IMR-90 (cell line): ENCODE results near the gene XRCC5. TPM values are rescaled to one million over a fixed set of nuclear protein-coding genes. Genes with fewer than 3 reads are reported as not detected.
"Not testable (repeated sequence)": the region's sequence is repeated elsewhere in the genome, so short reads cannot be mapped to it uniquely, and the experiment has no call there.

Experiments
- ATAC-seq: fragments of 200-7000 bp; cut with Tn5 transposase; 2 replicates; pipeline ENCODE4 v1.9.1; 2020; ENCODE audit warnings: low read depth, mild to moderate bottlenecking, moderate library complexity
- BruUV-seq: library from RNA; stranded (reverse); fragments of 400-500 nt; replicated peaks from 2 replicates; lab custom pipeline; 2021; lab: Mats Ljungman, UMichigan
- CTCF ChIA-PET: fragments of 300-600 bp; formaldehyde crosslinking; extraction: SDS; loops from one replicate; lab custom pipeline; 2021; ENCODE audit warnings: antibody characterized with exemption; lab: Yijun Ruan, JAX
- POLR2A ChIA-PET: fragments of 300-600 bp; sonication (Branson Sonifier 250); formaldehyde crosslinking; loops from one replicate; lab custom pipeline; 2022; ENCODE audit warnings: antibody characterized with exemption; ENCODE audit not compliant: unreplicated experiment; lab: Charles Lee
- DNase-seq: peaks from one replicate; pipeline ENCODE4 v3.0.0; 2013
- H2AFZ ChIP-seq: replicated peaks from 2 replicates; pipeline ENCODE3; 2013; ENCODE audit warnings: low read length, mild to moderate bottlenecking; ENCODE audit not compliant: poor library complexity
- H2AK5ac ChIP-seq: 2 replicates; pipeline ENCODE4 v1.6.1; 2013; ENCODE audit warnings: low read depth, low read length, inconsistent platforms
- H2AK9ac ChIP-seq: replicated peaks from 2 replicates; pipeline ENCODE3; 2013; ENCODE audit warnings: mild to moderate bottlenecking, low read depth, low read length, moderate library complexity; ENCODE audit not compliant: poor library complexity
- H2BK120ac ChIP-seq: 2 replicates; pipeline ENCODE4 v1.6.1; 2013; ENCODE audit warnings: low read depth, low read length, inconsistent platforms
- H2BK15ac ChIP-seq: 3 replicates; pipeline ENCODE4 v1.6.1; 2013; ENCODE audit warnings: low read depth, low read length, inconsistent platforms
- H2BK20ac ChIP-seq: 2 replicates; pipeline ENCODE4 v1.6.1; 2013; ENCODE audit warnings: low read depth, mild to moderate bottlenecking, inconsistent platforms, low read length, moderate library complexity
- H2BK5ac ChIP-seq: 2 replicates; pipeline ENCODE4 v1.6.1; 2013; ENCODE audit warnings: mild to moderate bottlenecking, low read depth, low read length, inconsistent platforms; ENCODE audit not compliant: poor library complexity, severe bottlenecking
- H3K14ac ChIP-seq: replicated peaks from 2 replicates; pipeline ENCODE4 v1.6.1; 2013; ENCODE audit warnings: low read depth, low read length, inconsistent platforms
- H3K18ac ChIP-seq: 2 replicates; pipeline ENCODE4 v1.6.1; 2013; ENCODE audit warnings: low read depth, low read length, control low read depth
- H3K23ac ChIP-seq: 2 replicates; pipeline ENCODE4 v1.6.1; 2013; ENCODE audit warnings: low read depth, low read length, inconsistent platforms
- H3K27ac ChIP-seq: 2 replicates; pipeline ENCODE4 v1.5.1; 2013; ENCODE audit warnings: mild to moderate bottlenecking, control low read depth, low read length; ENCODE audit not compliant: insufficient read depth
- H3K27me3 ChIP-seq: 2 replicates; pipeline ENCODE4 v1.6.1; 2013; ENCODE audit warnings: low read length; ENCODE audit not compliant: control insufficient read depth, insufficient read depth
- H3K36me3 ChIP-seq: 2 replicates; pipeline ENCODE4 v1.6.1; 2013; ENCODE audit warnings: low read length, mixed read lengths; ENCODE audit not compliant: control insufficient read depth, insufficient read depth
- H3K4ac ChIP-seq: 2 replicates; pipeline ENCODE4 v1.6.1; 2013; ENCODE audit warnings: low read depth, low read length, inconsistent platforms
- H3K4me1 ChIP-seq: 2 replicates; pipeline ENCODE4 v1.6.1; 2013; ENCODE audit warnings: low read length, mixed read lengths; ENCODE audit not compliant: control insufficient read depth, insufficient read depth
- H3K4me2 ChIP-seq: 2 replicates; pipeline ENCODE4 v1.6.1; 2013; ENCODE audit warnings: low read depth, mild to moderate bottlenecking, control low read depth, low read length, moderate library complexity
- H3K4me3 ChIP-seq: 2 replicates; pipeline ENCODE4 v1.5.1; 2013; ENCODE audit warnings: low read depth, mild to moderate bottlenecking, control low read depth, low read length, moderate library complexity; ENCODE audit not compliant: insufficient read depth
- H3K56ac ChIP-seq: 2 replicates; pipeline ENCODE4 v1.6.1; 2013; ENCODE audit warnings: low read length, inconsistent platforms; ENCODE audit not compliant: insufficient read depth; ENCODE audit errors: extremely low read depth
- H3K79me1 ChIP-seq, 2 experiments: 2 replicates each; pipeline ENCODE4 v1.6.1; 2013; ENCODE audit warnings: low read length in 2 of 2, inconsistent platforms in 1 of 2, low read depth in 1 of 2
- H3K9ac ChIP-seq: 2 replicates; pipeline ENCODE4 v1.6.1; 2013; ENCODE audit warnings: low read depth, low read length, control low read depth
- H3K9me1 ChIP-seq: 2 replicates; pipeline ENCODE4 v1.6.1; 2013; ENCODE audit warnings: low read length, inconsistent platforms; ENCODE audit not compliant: insufficient read depth
- H3K9me3 ChIP-seq: 2 replicates; pipeline ENCODE4 v1.6.1; 2013; ENCODE audit warnings: low read length; ENCODE audit not compliant: control insufficient read depth, insufficient read depth
- H4K20me1 ChIP-seq: 2 replicates; pipeline ENCODE4 v1.6.1; 2013; ENCODE audit warnings: low read length, inconsistent platforms; ENCODE audit not compliant: insufficient read depth
- H4K5ac ChIP-seq: 2 replicates; pipeline ENCODE4 v1.6.1; 2013; ENCODE audit warnings: mild to moderate bottlenecking, low read depth, low read length, control low read depth
- H4K8ac ChIP-seq, 2 experiments: 2 replicates each; pipeline ENCODE4 v1.6.1; 2013; ENCODE audit warnings: low read depth in 2 of 2, low read length in 2 of 2, control low read depth in 1 of 2, inconsistent platforms in 1 of 2
- H4K91ac ChIP-seq: 2 replicates; pipeline ENCODE4 v1.6.1; 2013; ENCODE audit warnings: low read depth, low read length, inconsistent platforms; ENCODE audit not compliant: insufficient read depth
- WGBS, 2 experiments: methylation state at CpG; one replicate each; pipeline versions ENCODE4 v1.1.5 to v1.1.7; 2013; ENCODE audit warnings: missing lambda C conversion rate in 2 of 2; ENCODE audit not compliant: insufficient read length in 1 of 2; ENCODE audit errors: extremely low coverage in 2 of 2; 5-methylcytosine and 5-hydroxymethylcytosine counted together
- dilution Hi-C: fragments of 300-500 bp; cut with HindIII; formaldehyde crosslinking; loops from one replicate; pipeline ENCODE4 v1.14.3; 2018; ENCODE audit warnings: low sequenced_read_pairs; ENCODE audit not compliant: unreplicated experiment
- in situ Hi-C: fragments of 300-500 bp; cut with MboI; formaldehyde crosslinking; loops from 3 replicates; pipeline ENCODE4 v1.14.3; 2019; ENCODE audit warnings: low sequenced_read_pairs, inconsistent platforms, mixed read lengths
- intact Hi-C: fragments of 100-400 bp; cut with micrococcal nuclease; formaldehyde crosslinking; loops from 2 replicates; pipeline ENCODE4 v1.10.0; 2022
- polyA plus RNA-seq, 3 experiments: library from polyadenylated mRNA; depleted of rRNA; stranded (reverse); fragments of >200 nt; gene quantifications; 2 replicates each; pipeline ENCODE4 v1.2.3, GENCODE V29; 2012; ENCODE audit warnings: low replicate concordance in 1 of 3
- total RNA-seq: library from RNA; depleted of rRNA; stranded (reverse); fragments of >200 nt; gene quantifications from 2 replicates; pipeline ENCODE4 v1.2.3, GENCODE V29; 2012

Gene XRCC5
- total and polyA plus RNA-seq, 2 of the 4 experiments (the other 2 are of a cell fraction): 144 to 509 TPM

- ATAC-seq, H4K8ac ChIP-seq, H3K18ac ChIP-seq, in situ Hi-C loops, H3K56ac ChIP-seq, H3K14ac ChIP-seq, H3K36me3 ChIP-seq, H4K20me1 ChIP-seq, H2AK9ac ChIP-seq, H4K5ac ChIP-seq, H3K9ac ChIP-seq, H3K27ac ChIP-seq, H3K9me3 ChIP-seq, H3K4me1 ChIP-seq, CTCF ChIA-PET, H2AFZ ChIP-seq, POLR2A ChIA-PET, H3K27me3 ChIP-seq, H3K23ac ChIP-seq, H4K91ac ChIP-seq, DNase-seq, H2BK20ac ChIP-seq, H2BK15ac ChIP-seq, BruUV-seq, H3K4me2 ChIP-seq, H2AK5ac ChIP-seq, intact Hi-C loops, H2BK5ac ChIP-seq, H3K4ac ChIP-seq, H2BK120ac ChIP-seq, dilution Hi-C loops, H3K4me3 ChIP-seq: not testable (repeated sequence)
- 100% methylated on average over 1 of the region's 10 CpGs; no CpG with 5 or more reads in 1 of the 2 experiments for WGBS, 2 experiments
- Histone ChIP-seq H3K9me1 (peaks cover 11% of the 10 kb centered on the region), H3K79me1 (peaks cover 3 to 16% of the 10 kb centered on the region in 2 experiments; a peak in 3 of 4 replicates)
Measured at GRCh38 chr2:216080048-216080447, 29.1 kb upstream of the XRCC5 start.
